Calu3 (cell line): Measurements from ENCODE around the gene OXSR1. TPM values are rescaled to one million over a fixed set of nuclear protein-coding genes. Genes with fewer than 3 reads are reported as not detected.
A peak's percentile ranks its signal among the peaks of the same experiment; 100 is the strongest.

ENCODE experiments used
- BruUV-seq: library from RNA; stranded (reverse); fragments of 400-500 nt; replicated peaks from 2 replicates; lab custom pipeline; 2021; lab: Mats Ljungman, UMichigan
- CTCF ChIA-PET: fragments of 300-600 bp; sonication (Branson Sonifier 250); formaldehyde crosslinking; loops from one replicate; lab custom pipeline; 2022; ENCODE audit warnings: antibody characterized with exemption; lab: Charles Lee
- DNase-seq: peaks from one replicate; pipeline ENCODE4 v3.0.0; 2022
- H3K27ac Mint-ChIP-seq: one replicate; pipeline ENCODE4 v1.8.0; 2022; ENCODE audit warnings: mixed read lengths; ENCODE audit not compliant: unreplicated experiment
- H3K27me3 Mint-ChIP-seq: one replicate; pipeline ENCODE4 v1.8.0; 2022; ENCODE audit warnings: mixed read lengths; ENCODE audit not compliant: unreplicated experiment
- H3K36me3 Mint-ChIP-seq: one replicate; pipeline ENCODE4 v1.8.0; 2022; ENCODE audit warnings: mild to moderate bottlenecking, moderate library complexity, mixed read lengths; ENCODE audit not compliant: insufficient read depth, unreplicated experiment
- H3K4me1 Mint-ChIP-seq: one replicate; pipeline ENCODE4 v1.8.0; 2022; ENCODE audit warnings: mild to moderate bottlenecking, low read depth, mixed read lengths; ENCODE audit not compliant: unreplicated experiment
- H3K4me3 Mint-ChIP-seq: one replicate; pipeline ENCODE4 v1.8.0; 2022; ENCODE audit warnings: mild to moderate bottlenecking, low read depth, moderate library complexity, mixed read lengths; ENCODE audit not compliant: unreplicated experiment
- H3K9me3 Mint-ChIP-seq: one replicate; pipeline ENCODE4 v1.8.0; 2022; ENCODE audit warnings: low read depth, mixed read lengths; ENCODE audit not compliant: unreplicated experiment
- intact Hi-C: fragments of 100-400 bp; cut with micrococcal nuclease; formaldehyde crosslinking; loops from one replicate; pipeline ENCODE4 v1.10.0; 2022; ENCODE audit not compliant: unreplicated experiment
- total RNA-seq: library from RNA; stranded (reverse); gene quantifications from 2 replicates; pipeline ENCODE4 v1.2.3, GENCODE V29; 2022
- TF ChIP-seq, protein P1 (sequence below): fragments of 200-600 bp; IDR thresholded peaks from one replicate; pipeline ENCODE4 v1.8.0; 2022; ENCODE audit warnings: antibody characterized with exemption; ENCODE audit not compliant: unreplicated experiment

Gene OXSR1
- total RNA-seq, 1 experiment from 2014 or later = 50.4 TPM

DNA sequence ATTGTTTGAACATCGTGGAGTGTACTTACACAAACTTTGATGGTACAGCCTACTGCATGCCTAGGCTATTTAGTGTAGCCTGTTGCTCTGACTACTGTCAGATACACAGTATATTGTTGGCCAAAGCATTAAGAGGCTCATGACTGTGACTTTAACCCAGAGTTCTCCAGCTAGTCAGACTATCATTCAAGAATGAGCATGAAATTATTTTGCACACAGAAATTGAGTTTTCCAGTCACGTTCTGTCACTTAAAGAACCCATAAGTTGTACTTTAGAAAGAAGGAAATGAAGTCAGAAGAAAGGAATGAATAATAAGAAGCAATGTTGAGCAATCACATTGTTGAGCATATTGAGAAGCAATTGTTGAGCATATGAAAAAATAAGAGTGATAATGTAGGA, 62.7 kb downstream of the OXSR1 start:
- DNase-seq = no peak
- Mint-ChIP-seq H3K27me3 (no peaks in the 10 kb centered on the region), H3K36me3 (peaks cover 40% of the 10 kb centered on the region), H3K4me1 (peaks cover 23% of the 10 kb centered on the region), H3K4me3 (no peak overlapping the region), H3K27ac (peak overlapping the region; percentile 56), H3K9me3 (no peaks in the 10 kb centered on the region)
- intact Hi-C loops = no loop called here
- TF ChIP-seq, protein P1, sequence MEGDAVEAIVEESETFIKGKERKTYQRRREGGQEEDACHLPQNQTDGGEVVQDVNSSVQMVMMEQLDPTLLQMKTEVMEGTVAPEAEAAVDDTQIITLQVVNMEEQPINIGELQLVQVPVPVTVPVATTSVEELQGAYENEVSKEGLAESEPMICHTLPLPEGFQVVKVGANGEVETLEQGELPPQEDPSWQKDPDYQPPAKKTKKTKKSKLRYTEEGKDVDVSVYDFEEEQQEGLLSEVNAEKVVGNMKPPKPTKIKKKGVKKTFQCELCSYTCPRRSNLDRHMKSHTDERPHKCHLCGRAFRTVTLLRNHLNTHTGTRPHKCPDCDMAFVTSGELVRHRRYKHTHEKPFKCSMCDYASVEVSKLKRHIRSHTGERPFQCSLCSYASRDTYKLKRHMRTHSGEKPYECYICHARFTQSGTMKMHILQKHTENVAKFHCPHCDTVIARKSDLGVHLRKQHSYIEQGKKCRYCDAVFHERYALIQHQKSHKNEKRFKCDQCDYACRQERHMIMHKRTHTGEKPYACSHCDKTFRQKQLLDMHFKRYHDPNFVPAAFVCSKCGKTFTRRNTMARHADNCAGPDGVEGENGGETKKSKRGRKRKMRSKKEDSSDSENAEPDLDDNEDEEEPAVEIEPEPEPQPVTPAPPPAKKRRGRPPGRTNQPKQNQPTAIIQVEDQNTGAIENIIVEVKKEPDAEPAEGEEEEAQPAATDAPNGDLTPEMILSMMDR = no peak
- no TSS peak for BruUV-seq
- CTCF ChIA-PET = no interaction called here

DNA sequence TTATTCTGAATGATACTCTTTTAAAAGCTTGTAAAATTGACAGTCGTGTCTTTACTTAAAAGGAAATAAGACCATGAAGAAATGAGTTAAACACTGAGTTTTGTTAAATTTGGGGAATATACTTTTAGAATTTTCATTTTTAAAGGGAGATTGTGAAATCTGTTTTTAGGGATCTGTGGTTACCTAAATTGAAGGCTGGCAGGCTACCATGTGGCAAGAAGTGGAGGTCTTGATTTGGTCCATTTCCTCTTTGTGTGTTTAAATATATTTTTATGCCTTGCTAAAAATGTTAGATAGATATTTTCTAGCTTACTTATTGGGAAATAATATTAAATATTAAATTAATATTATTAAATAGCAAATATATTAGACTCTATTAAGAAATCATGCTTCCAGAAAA, 63.7 kb downstream of the OXSR1 start:
- CTCF ChIA-PET = no interaction called here
- no TSS peak for BruUV-seq
- H3K36me3 Mint-ChIP-seq = peaks cover 41% of the 10 kb centered on the region
- no peaks in the 10 kb centered on the region for H3K27me3 Mint-ChIP-seq
- TF ChIP-seq, protein P1 = no peak
- no peaks in the 10 kb centered on the region for H3K9me3 Mint-ChIP-seq
- no peak overlapping the region for H3K4me3 Mint-ChIP-seq
- peaks cover 33% of the 10 kb centered on the region for H3K4me1 Mint-ChIP-seq
- intact Hi-C loops = no loop called here
- no peak for DNase-seq
- no peak overlapping the region for H3K27ac Mint-ChIP-seq

DNA sequence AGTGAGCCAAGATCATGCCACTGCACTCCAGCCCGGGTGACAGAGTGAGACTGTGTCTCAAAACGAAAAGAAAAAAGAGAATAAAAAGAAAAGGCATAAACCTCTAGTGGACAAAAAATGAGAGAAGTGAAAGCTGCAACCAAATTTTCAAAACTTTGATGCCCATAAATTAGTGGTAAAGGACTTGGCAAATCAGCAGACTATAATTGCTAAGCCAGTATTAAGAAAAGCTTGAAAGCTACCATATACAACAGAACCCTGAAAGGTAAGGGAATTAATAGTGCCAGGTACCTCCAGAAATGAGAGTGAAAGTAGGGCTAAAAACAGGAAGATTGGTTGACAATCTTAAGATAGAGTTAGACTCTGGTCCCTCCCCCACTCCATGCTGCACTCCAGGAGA, 67.4 kb downstream of the OXSR1 start:
- Mint-ChIP-seq H3K4me3 (no peak overlapping the region), H3K4me1 (peaks cover 42% of the 10 kb centered on the region), H3K27me3 (no peaks in the 10 kb centered on the region), H3K27ac (no peak overlapping the region), H3K9me3 (no peaks in the 10 kb centered on the region), H3K36me3 (peaks cover 49% of the 10 kb centered on the region)
- TSS peak; percentile 12 for BruUV-seq
- no peak for DNase-seq
- intact Hi-C loops = no loop called here
- TF ChIP-seq, protein P1 = no peak
- CTCF ChIA-PET = no interaction called here

DNA sequence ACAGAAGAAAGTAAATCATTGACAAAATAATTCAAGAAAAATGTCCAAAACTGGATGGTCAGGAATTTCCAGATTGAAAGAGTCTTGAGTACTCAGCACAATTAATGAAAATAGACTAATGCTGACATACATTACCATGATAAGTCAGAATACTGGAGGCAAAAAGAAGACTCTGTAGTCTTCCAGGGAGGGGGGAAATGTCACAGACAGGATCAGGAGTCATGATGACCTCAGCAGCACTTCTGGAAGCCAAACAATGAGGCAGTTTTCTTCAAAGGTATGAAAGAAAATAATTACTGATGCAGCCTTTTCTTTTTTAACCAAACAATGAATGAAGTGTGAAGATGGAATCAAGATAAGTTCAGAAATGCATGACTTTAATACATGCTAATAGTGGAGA, 70.1 kb downstream of the OXSR1 start:
- Mint-ChIP-seq H3K27me3 (no peaks in the 10 kb centered on the region), H3K27ac (peak overlapping the region; percentile 61), H3K36me3 (peaks cover 41% of the 10 kb centered on the region), H3K4me3 (peak overlapping the region; percentile 44), H3K9me3 (no peaks in the 10 kb centered on the region), H3K4me1 (peaks cover 34% of the 10 kb centered on the region)
- intact Hi-C loops = no loop called here
- CTCF ChIA-PET = no interaction called here
- BruUV-seq = no TSS peak
- TF ChIP-seq, protein P1 = no peak
- no peak for DNase-seq
